Activated CD8-positive, alpha-beta memory T cell treated with anti-CD3 and anti-CD28 coated beads, Interleukin-2, amount 10 ng/mL, durations not matched to agents 7 days and 5 days (primary cell): ENCODE results near the gene RBBP9. TPM values are rescaled to one million over a fixed set of nuclear protein-coding genes. Genes with fewer than 3 reads are reported as not detected.

Experiments used
- ATAC-seq: fragments of 150-1000 bp; cut with Tn5 transposase; one replicate; pipeline ENCODE4 v1.10.0; 2021; ENCODE audit warnings: moderate library complexity
- CTCF ChIA-PET: fragments of 350-600 bp; sonication (Branson Sonifier 250); formaldehyde crosslinking; loops from one replicate; lab custom pipeline; 2021; ENCODE audit warnings: antibody characterized with exemption; lab: Charles Lee
- DNase-seq: peaks from one replicate; pipeline ENCODE4 v3.0.0-alpha.2; 2020
- H3K27ac Mint-ChIP-seq: one replicate; pipeline ENCODE4 v1.8.0; 2021; ENCODE audit warnings: mild to moderate bottlenecking, mixed read lengths
- H3K27me3 Mint-ChIP-seq: one replicate; pipeline ENCODE4 v1.8.0; 2021; ENCODE audit warnings: mixed read lengths
- H3K36me3 Mint-ChIP-seq: one replicate; pipeline ENCODE4 v1.8.0; 2021; ENCODE audit warnings: mild to moderate bottlenecking, mixed read lengths
- H3K4me1 Mint-ChIP-seq: one replicate; pipeline ENCODE4 v1.8.0; 2021; ENCODE audit warnings: mixed read lengths
- H3K4me3 Mint-ChIP-seq: one replicate; pipeline ENCODE4 v1.8.0; 2021; ENCODE audit warnings: mild to moderate bottlenecking, moderate library complexity, mixed read lengths
- H3K9me3 Mint-ChIP-seq: one replicate; pipeline ENCODE4 v1.8.0; 2022; ENCODE audit warnings: low read depth, mixed read lengths
- total RNA-seq, 2 experiments: library from RNA; stranded (reverse); gene quantifications; one replicate each; pipeline ENCODE4 v1.2.3, GENCODE V29; 2021

Gene RBBP9
- total RNA-seq, 2 experiments from 2014 or later: 13.4 to 13.5 TPM

DNA sequence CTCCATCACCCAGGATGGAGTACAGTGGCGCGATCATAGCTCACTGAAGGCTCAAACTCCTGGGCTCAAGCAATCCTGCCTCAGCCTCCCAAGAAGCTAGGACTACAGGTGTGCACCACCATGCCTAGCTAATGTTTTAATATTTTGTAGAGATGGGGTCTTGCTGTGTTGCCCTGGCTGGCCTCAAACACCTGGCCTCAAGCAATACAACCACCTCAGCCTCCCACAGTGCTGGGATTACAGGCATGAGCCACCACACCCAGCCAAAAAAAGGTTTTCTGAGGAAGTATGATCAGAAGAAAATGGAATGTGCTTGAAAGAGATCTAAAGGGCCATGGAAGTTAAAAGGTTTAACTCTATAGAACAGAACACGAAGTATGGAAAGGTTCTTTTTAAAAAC is 8.7 kb downstream of the RBBP9 start:
- H3K36me3 Mint-ChIP-seq: peaks cover 35% of the 10 kb centered on the region
- no peaks in the 10 kb centered on the region for H3K27me3 Mint-ChIP-seq
- H3K27ac Mint-ChIP-seq: no peak overlapping the region
- peaks cover 2% of the 10 kb centered on the region for H3K4me1 Mint-ChIP-seq
- ATAC-seq: no peak
- CTCF ChIA-PET: no interaction called here
- H3K4me3 Mint-ChIP-seq: no peak overlapping the region
- DNase-seq: no peak
- H3K9me3 Mint-ChIP-seq: no peaks in the 10 kb centered on the region

DNA sequence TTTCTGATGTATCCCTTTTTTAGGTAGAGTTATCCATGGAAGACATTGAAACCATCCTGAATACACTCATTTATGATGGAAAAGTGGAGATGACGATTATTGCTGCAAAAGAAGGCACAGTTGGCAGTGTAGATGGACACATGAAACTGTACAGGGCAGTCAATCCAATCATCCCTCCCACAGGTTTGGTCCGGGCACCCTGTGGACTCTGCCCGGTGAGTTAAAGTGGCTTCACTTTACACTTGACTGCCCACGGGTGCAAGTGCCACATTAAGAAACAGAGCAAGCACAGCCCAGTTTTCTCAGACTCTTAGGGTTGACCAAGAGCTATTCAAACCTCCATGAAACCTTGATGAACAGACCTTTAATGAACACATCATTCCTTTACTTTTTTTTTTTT is 15.4 kb downstream of the RBBP9 start:
- no peak for DNase-seq
- H3K27ac Mint-ChIP-seq: no peak overlapping the region
- no peak for ATAC-seq
- no peaks in the 10 kb centered on the region for H3K27me3 Mint-ChIP-seq
- CTCF ChIA-PET: no interaction called here
- peaks cover 26% of the 10 kb centered on the region for H3K36me3 Mint-ChIP-seq
- H3K4me3 Mint-ChIP-seq: no peak overlapping the region
- H3K9me3 Mint-ChIP-seq: no peaks in the 10 kb centered on the region
- no peaks in the 10 kb centered on the region for H3K4me1 Mint-ChIP-seq

DNA sequence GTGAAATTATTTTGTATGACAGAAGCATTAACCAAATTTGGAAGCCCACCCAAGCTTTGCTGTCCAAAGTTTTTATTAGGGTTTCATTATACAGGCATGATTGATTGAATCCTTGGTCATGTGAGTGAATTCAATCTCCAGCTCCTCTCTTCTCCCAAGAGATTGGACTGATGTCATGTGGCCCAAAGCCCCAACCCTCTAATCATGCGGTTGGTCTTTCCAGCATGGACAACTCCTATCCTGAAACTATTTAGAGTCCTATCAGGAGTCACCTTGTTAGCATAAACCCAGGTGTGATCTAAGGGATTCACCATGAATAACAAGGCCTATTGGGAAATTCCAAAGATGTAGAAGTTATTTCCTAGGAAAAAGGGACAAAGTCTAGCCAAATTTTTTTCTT is 19.2 kb downstream of the RBBP9 start:
- ATAC-seq: no peak

DNA sequence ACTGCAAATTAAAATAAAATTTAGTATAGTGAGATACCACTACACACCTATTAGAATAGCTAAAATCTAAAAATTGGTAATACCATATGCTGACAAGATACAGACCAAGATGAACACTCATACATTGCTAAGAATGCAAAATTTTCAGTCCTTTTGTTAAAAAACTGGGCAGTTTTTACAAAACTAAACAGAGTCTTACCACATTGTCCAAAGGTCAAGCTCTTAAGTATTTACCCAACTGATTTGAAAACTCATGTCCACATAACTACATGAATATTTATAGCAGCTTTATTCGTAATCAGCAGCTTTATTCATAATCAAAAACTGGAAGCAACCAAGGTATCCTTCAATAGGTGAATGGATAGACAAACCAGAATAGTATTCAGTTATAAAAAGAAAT is 19.8 kb downstream of the RBBP9 start:
- no peaks in the 10 kb centered on the region for H3K27me3 Mint-ChIP-seq
- CTCF ChIA-PET: interaction anchor here (1.9 kb wide), 1 partner anchor 10 kb away, joined by 7 read pairs; the partner anchor contains the start of genes DZANK1 and POLR3F
- ATAC-seq (no peak), DNase-seq (no peak)
- no peak overlapping the region for H3K4me3 Mint-ChIP-seq
- no peaks in the 10 kb centered on the region for H3K9me3 Mint-ChIP-seq
- peaks cover 23% of the 10 kb centered on the region for H3K36me3 Mint-ChIP-seq
- H3K27ac Mint-ChIP-seq: no peak overlapping the region
- H3K4me1 Mint-ChIP-seq: no peaks in the 10 kb centered on the region

More for the DNA sequence above, 19.2 kb downstream of the RBBP9 start:
- no peak for DNase-seq
- no peaks in the 10 kb centered on the region for H3K27me3 Mint-ChIP-seq
- H3K4me1 Mint-ChIP-seq: no peaks in the 10 kb centered on the region
- H3K9me3 Mint-ChIP-seq: no peaks in the 10 kb centered on the region
- peaks cover 27% of the 10 kb centered on the region for H3K36me3 Mint-ChIP-seq
- CTCF ChIA-PET: interaction anchor here (1.9 kb wide), 1 partner anchor 11 kb away, joined by 7 read pairs; the partner anchor contains the start of genes DZANK1 and POLR3F
- no peak overlapping the region for H3K4me3 Mint-ChIP-seq
- H3K27ac Mint-ChIP-seq: no peak overlapping the region

DNA sequence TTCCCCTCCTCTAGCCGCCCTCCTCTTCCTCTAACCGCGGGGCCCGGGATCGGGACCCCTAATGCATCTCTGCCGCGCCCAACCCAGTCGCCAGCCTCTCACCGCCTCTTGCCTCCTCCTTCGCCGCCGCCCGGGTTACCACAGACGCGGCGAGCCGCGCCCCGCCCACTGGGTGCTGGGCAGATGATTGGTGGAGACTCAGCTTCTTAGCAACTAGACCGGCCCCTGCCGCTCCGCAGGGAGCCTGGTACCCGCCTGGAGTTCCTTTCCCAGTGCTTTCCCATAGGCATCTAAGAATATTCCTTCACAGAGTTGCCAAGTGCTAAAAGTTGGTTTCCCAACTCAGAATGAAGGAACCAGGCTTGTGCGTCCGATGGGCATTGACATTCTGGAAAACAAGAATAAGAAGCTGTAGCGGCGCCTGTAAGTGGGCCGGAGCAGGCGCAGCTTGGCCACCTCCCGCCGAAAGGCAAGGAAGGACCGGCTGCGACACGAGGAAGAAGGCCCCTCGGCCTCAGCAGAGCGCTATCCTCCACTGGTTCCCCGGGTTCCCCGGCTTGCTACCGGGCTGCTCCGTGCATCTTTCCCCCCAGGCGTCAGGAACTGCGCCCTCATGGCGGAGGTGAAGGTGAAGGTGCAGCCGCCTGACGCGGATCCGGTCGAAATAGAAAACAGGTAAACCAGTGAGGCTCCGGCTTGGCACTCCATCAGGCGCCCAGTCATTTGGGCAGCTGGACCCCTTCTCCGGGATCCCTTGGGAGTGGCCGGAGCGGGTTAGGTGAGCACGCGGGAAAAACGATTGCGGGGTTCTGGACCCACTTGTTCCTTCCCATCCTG is 29.9 kb downstream of the RBBP9 start, which contains the start of the genes DZANK1 and POLR3F:
Gene DZANK1 (minus strand): TSS at position 137 of the 837 bp plus-strand sequence. CDS start 1,672 bp downstream, outside the sequence.
Gene POLR3F (plus strand): TSS at position 497 of the 837 bp plus-strand sequence. CDS start 117 bp downstream, at position 614.
- Mint-ChIP-seq H3K4me3 (peak within 1 kb of the TSS; percentile 94), H3K4me1 (peaks cover 30% of the 10 kb centered on the region), H3K36me3 (no peaks in the 10 kb centered on the region), H3K27ac (peak within 1 kb of the TSS; percentile 88), H3K9me3 (no peaks in the 10 kb centered on the region), H3K27me3 (no peaks in the 10 kb centered on the region)
- ATAC-seq: peak; percentile 98
- DNase-seq: peak; percentile 95
- CTCF ChIA-PET: interaction anchor here (1.0 to 2.6 kb wide), 6 partner anchors 8 to 179 kb away, joined by 3 to 13 read pairs (median 6); partner anchors contain the start of genes RBBP9, SEC23B and ZNF133

DNA sequence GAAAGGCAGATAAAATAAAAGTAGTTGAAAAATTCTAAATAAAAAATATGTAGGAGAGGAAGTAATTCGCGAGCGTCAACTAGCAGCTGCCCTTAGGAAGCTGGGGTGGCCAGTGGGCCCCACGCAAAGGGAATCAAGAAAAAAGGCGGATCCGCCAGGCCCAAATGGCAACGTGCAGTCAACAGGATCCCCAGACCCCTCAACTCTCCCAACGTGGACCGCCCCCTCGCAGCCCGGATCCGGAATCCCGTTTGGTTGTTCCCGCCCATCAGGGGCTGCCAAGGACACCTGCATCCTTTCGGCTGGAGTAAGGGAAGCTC is 30.5 kb downstream of the RBBP9 start:
- ATAC-seq (no peak), DNase-seq (no peak)
- Mint-ChIP-seq H3K4me3 (peak overlapping the region; percentile 94), H3K9me3 (no peaks in the 10 kb centered on the region), H3K36me3 (no peaks in the 10 kb centered on the region), H3K4me1 (peaks cover 30% of the 10 kb centered on the region), H3K27me3 (no peaks in the 10 kb centered on the region), H3K27ac (peak overlapping the region; percentile 88)
- CTCF ChIA-PET: interaction anchor here (1.0 to 2.6 kb wide), 6 partner anchors 9 to 178 kb away, joined by 3 to 13 read pairs (median 6); partner anchors contain the start of genes RBBP9, SEC23B and ZNF133

DNA sequence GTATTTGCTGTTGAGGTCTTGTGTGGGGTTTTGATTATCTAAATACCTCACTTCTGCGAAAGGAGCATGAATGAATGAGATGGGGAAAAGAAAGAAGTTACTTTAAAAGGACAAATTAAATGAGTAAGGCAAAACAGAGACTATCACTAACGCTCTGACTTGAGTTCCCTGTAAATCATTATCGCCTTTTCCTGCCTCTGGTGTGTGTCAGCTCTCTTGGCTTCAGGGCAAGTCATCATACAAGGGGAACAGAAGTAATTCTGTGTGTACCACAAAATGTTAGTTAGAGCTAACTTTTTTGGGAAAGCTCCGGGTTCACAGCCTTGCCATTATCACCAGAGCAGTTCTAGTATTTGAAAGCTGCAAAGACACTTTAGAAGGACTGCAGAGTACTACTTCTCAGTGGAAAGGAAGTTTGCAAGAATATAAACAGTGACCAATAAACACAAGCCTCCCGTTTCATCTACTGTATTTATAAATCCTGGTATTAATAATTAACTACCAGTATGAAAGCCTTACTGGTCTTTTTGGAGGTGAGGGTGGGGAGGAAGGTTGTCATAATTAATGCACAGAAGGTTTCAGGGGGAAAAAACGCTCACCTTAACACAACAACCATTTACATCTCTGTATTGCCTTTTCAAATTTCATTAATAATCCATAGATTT is 31.4 kb downstream of the RBBP9 start:
- no peaks in the 10 kb centered on the region for H3K36me3 Mint-ChIP-seq
- H3K4me3 Mint-ChIP-seq: peak overlapping the region; percentile 94
- CTCF ChIA-PET: interaction anchor here (1.1 to 2.6 kb wide), 2 partner anchors 31 to 41 kb away, joined by 3 to 9 read pairs; partner anchors contain the start of genes RBBP9 and SEC23B
- no peaks in the 10 kb centered on the region for H3K27me3 Mint-ChIP-seq
- H3K4me1 Mint-ChIP-seq: peaks cover 30% of the 10 kb centered on the region
- no peak overlapping the region for H3K27ac Mint-ChIP-seq
- no peak for DNase-seq
- ATAC-seq: no peak
- no peaks in the 10 kb centered on the region for H3K9me3 Mint-ChIP-seq

DNA sequence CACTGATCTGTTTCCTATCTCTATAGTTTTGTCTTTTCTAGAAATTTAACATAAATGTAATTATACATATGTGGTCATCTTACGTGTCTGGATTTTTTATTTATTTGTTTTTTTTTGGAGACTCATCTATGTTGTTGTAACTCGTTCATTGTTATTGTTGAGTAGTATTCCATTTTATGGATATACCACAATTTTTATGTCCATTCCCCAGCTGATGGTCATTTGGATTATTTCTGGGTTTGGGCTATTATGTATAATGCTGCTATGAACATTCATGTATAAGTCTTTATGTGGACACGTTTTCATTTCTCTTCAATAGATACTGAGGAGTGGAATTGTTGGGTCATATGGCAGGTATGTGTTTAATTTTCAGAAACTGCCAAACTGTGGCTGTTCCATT is 40.4 kb downstream of the RBBP9 start:
- CTCF ChIA-PET: interaction anchor here (1.4 kb wide), 1 partner anchor 12 kb away, joined by 3 read pairs; no protein-coding TSS in a partner anchor
- no peak overlapping the region for H3K4me3 Mint-ChIP-seq
- no peaks in the 10 kb centered on the region for H3K27me3 Mint-ChIP-seq
- DNase-seq (no peak), ATAC-seq (no peak)
- no peak overlapping the region for H3K27ac Mint-ChIP-seq
- H3K9me3 Mint-ChIP-seq: no peaks in the 10 kb centered on the region
- H3K4me1 Mint-ChIP-seq: no peaks in the 10 kb centered on the region
- no peaks in the 10 kb centered on the region for H3K36me3 Mint-ChIP-seq

DNA sequence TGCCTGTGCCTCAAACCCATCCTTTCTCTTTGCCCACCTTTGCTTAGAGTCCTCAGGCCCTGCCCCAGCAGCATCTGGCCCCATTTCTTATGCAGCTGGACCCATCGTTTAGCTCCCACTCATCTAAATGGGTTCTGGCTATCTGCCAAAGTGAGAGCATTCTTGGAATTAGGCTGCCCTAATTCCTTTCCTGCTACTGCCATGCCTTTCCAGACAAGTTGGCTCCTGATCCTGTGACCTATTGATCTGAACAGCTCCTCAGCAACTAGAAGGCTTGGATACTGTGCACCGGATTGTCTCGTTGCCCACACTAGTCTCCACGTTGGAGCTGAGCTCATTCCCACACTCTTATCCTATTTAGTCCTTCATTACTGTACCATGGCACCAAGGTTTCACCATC is 53.1 kb downstream of the RBBP9 start:
- Mint-ChIP-seq H3K4me3 (no peak overlapping the region), H3K4me1 (no peaks in the 10 kb centered on the region), H3K9me3 (no peaks in the 10 kb centered on the region), H3K36me3 (no peaks in the 10 kb centered on the region), H3K27me3 (no peaks in the 10 kb centered on the region), H3K27ac (no peak overlapping the region)
- no peak for DNase-seq
- ATAC-seq: no peak
- CTCF ChIA-PET: interaction anchor here (1.2 kb wide), 1 partner anchor 12 kb away, joined by 3 read pairs; no protein-coding TSS in a partner anchor

DNA sequence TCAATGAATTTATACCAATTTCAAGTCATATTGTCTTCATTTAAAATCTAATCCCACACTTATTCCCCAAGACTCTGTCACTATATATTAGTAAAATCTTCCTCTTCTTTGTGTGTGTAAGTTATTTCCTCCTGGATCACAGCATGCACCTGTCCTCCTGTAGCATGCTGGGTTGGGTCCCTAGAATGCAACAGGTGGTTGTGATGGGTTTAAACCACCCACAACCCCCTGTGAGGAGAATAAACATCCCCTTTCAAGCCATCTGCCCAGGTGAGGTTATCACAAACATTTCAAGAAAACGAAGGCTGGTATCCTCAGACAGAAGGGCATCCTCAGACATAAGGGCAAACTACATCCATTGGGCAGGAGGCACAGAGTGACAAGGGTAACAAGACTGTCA is 56.6 kb downstream of the RBBP9 start:
- Mint-ChIP-seq H3K4me1 (peaks cover 6% of the 10 kb centered on the region), H3K27ac (no peak overlapping the region), H3K9me3 (no peaks in the 10 kb centered on the region), H3K36me3 (no peaks in the 10 kb centered on the region), H3K27me3 (no peaks in the 10 kb centered on the region), H3K4me3 (no peak overlapping the region)
- CTCF ChIA-PET: no interaction called here
- DNase-seq: no peak
- no peak for ATAC-seq

DNA sequence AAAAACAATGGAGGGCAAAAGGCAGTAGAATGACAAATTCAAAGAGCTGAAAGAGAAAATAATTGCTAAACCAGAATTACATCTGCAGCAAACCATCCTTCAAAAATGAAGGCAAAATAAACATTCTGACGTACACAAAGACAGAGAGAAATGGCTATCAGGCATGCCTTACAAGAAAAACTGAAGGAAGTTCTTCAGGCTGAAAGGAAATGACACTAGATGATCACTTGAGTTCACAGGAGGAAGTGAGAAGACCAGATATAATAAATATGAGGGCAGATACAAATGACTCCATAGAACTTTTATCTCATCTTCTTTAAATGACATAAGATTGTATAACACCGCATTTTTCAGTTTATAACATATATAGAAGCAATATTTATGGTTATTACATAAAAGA is 60.2 kb downstream of the RBBP9 start:
- no peaks in the 10 kb centered on the region for H3K9me3 Mint-ChIP-seq
- no peaks in the 10 kb centered on the region for H3K27me3 Mint-ChIP-seq
- H3K4me3 Mint-ChIP-seq: no peak overlapping the region
- peaks cover 6% of the 10 kb centered on the region for H3K4me1 Mint-ChIP-seq
- CTCF ChIA-PET: no interaction called here
- H3K36me3 Mint-ChIP-seq: no peaks in the 10 kb centered on the region
- no peak for DNase-seq
- no peak for ATAC-seq
- no peak overlapping the region for H3K27ac Mint-ChIP-seq
